HUES64 (cell line): Measurements from ENCODE around the gene CTNND2.

Experiments
- H3K27ac ChIP-seq: 2 replicates; pipeline ENCODE4 v1.7.0; 2013; ENCODE audit warnings: low read depth, low read length, inconsistent platforms
- H3K27me3 ChIP-seq: 2 replicates; pipeline ENCODE4 v1.6.1; 2013; ENCODE audit warnings: mild to moderate bottlenecking, low read length; ENCODE audit not compliant: insufficient read depth
- H3K36me3 ChIP-seq: 2 replicates; pipeline ENCODE4 v1.6.1; 2013; ENCODE audit warnings: mild to moderate bottlenecking, low read length; ENCODE audit not compliant: insufficient read depth
- H3K4me1 ChIP-seq: 2 replicates; pipeline ENCODE4 v1.6.1; 2013; ENCODE audit warnings: mild to moderate bottlenecking, low read length, moderate library complexity; ENCODE audit not compliant: insufficient read depth
- H3K4me3 ChIP-seq: 2 replicates; pipeline ENCODE4 v1.5.1; 2013; ENCODE audit warnings: mild to moderate bottlenecking, low read length, moderate library complexity
- H3K9ac ChIP-seq: 2 replicates; pipeline ENCODE4 v1.6.1; 2013; ENCODE audit warnings: mild to moderate bottlenecking, low read depth, low read length
- H3K9me3 ChIP-seq: 2 replicates; pipeline ENCODE4 v1.6.1; 2013; ENCODE audit warnings: low read depth, low read length; ENCODE audit not compliant: insufficient read depth
- WGBS: fragments of 150-250, 120-280 bp; methylation state at CpG from one replicate; pipeline ENCODE4 v1.1.7; 2013; ENCODE audit warnings: missing lambda C conversion rate; 5-methylcytosine and 5-hydroxymethylcytosine counted together

CTNND2 gene

DNA sequence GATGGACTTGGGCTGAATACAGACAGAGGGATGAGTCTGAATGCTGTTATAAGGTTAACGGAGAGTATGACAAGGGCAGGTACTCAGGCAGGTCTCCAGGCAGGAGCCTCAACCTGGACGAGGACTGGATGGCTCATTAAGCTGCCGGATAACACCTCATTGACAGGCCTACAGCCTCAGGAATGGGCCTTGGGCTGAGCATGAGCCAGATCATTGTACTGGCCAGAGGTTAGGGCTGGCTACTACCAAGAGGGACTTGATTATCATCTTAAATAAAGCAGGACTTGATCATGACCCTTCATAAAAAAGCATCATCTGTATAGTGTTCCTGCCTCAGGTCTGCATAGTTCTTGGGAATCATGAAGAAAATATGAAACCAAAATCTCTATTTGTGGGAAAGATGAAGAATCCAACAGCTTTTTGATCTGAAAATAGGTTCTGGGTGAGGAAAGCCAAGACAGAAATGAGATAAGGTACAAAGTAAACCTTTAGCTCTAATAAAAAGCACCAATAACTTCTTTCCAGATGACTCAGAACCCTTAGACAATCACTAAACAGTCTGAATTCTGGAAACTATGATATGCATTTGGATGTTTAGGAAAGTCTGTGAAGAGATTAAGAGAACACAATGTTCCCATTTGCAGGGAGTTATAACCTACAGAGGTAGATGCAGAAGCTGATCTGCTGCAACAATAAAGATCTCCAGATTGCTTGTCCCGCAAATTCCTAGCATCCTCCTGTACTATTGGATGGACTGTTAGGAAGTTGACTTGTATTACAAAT lies 343.1 kb downstream of the CTNND2 start:
- no peaks in the 10 kb centered on the region for H3K27me3 ChIP-seq
- no peaks in the 10 kb centered on the region for H3K36me3 ChIP-seq
- no peak overlapping the region for H3K9ac ChIP-seq
- no peaks in the 10 kb centered on the region for H3K4me1 ChIP-seq
- no peak overlapping the region for H3K4me3 ChIP-seq
- 93% methylated on average over 4 of the region's 4 CpGs for WGBS
- H3K9me3 ChIP-seq, result no peaks in the 10 kb centered on the region
- H3K27ac ChIP-seq, result no peak overlapping the region

- no peak overlapping the region for H3K9ac ChIP-seq
- 92% methylated on average over 3 of the region's 3 CpGs for WGBS
- no peaks in the 10 kb centered on the region for H3K27me3 ChIP-seq
- no peak overlapping the region for H3K4me3 ChIP-seq
- no peaks in the 10 kb centered on the region for H3K9me3 ChIP-seq
- no peaks in the 10 kb centered on the region for H3K36me3 ChIP-seq
- H3K4me1 ChIP-seq, result no peaks in the 10 kb centered on the region
- no peak overlapping the region for H3K27ac ChIP-seq
Measured at GRCh38 chr5:11557063-11557462, 347.2 kb downstream of the CTNND2 start.

DNA sequence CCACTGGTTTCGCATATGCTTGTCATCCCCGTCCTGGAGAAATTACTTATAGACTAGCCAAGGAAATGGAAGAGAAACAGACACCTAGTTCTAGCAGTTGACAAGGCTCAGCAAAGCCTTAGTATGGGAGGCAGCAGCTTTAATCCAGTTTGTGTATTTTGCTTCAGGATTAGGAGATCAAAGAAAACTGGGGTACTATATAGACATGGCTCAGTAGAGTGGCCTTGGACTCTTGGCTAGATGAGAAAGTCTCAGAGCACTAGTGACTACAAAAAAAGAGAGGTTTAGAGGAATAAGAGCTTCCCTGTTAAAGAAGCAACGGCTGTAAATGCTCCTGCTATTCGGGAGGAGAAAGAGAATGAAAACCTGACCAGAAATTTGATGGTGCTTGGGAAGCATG lies 349.1 kb downstream of the CTNND2 start:
- Histone ChIP-seq H3K4me1 (no peaks in the 10 kb centered on the region), H3K27ac (no peak overlapping the region), H3K4me3 (no peak overlapping the region), H3K36me3 (no peaks in the 10 kb centered on the region), H3K9ac (no peak overlapping the region), H3K9me3 (no peaks in the 10 kb centered on the region), H3K27me3 (no peaks in the 10 kb centered on the region)
- WGBS, result 94% methylated on average over 4 of the region's 4 CpGs

DNA sequence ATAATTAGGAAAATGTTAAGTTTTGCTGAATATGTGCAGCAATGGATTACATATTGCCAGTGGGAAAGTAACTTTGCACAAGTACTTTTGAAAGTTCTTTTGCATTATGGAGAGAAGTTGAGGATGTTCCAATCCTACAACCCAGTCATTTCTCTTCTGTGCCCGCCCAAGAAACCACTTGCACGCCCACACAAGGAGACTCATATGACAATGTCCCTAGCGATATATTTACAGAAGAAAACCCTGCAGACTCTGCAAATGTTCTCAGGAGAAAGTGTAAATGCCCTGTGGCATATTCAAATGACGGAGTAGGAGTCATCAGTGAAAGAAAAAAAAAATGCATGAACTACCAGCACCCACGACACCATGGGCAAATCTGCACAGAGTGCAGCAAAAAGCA lies 356.5 kb downstream of the CTNND2 start:
- Histone ChIP-seq H3K27ac (no peak overlapping the region), H3K9me3 (no peaks in the 10 kb centered on the region), H3K27me3 (no peaks in the 10 kb centered on the region), H3K4me3 (no peak overlapping the region), H3K36me3 (no peaks in the 10 kb centered on the region), H3K4me1 (no peaks in the 10 kb centered on the region), H3K9ac (no peak overlapping the region)
- WGBS, result 96% methylated on average over 4 of the region's 5 CpGs

GRCh38 chr5:11547140-11547539 lies 357.1 kb downstream of the CTNND2 start:
- no peaks in the 10 kb centered on the region for H3K27me3 ChIP-seq
- no peak overlapping the region for H3K27ac ChIP-seq
- WGBS, result 100% methylated on average over 3 of the region's 5 CpGs
- H3K4me1 ChIP-seq, result no peaks in the 10 kb centered on the region
- H3K9ac ChIP-seq, result no peak overlapping the region
- no peak overlapping the region for H3K4me3 ChIP-seq
- H3K9me3 ChIP-seq, result no peaks in the 10 kb centered on the region
- no peaks in the 10 kb centered on the region for H3K36me3 ChIP-seq

- H3K27ac ChIP-seq, result no peak overlapping the region
- H3K36me3 ChIP-seq, result no peaks in the 10 kb centered on the region
- no peak overlapping the region for H3K4me3 ChIP-seq
- no peaks in the 10 kb centered on the region for H3K27me3 ChIP-seq
- 94% methylated on average over 5 of the region's 5 CpGs for WGBS
- no peak overlapping the region for H3K9ac ChIP-seq
- H3K4me1 ChIP-seq, result peaks cover 4% of the 10 kb centered on the region; the same call in 1 of the 2 replicates
- no peaks in the 10 kb centered on the region for H3K9me3 ChIP-seq
Measured at GRCh38 chr5:11540112-11540511, 364.1 kb downstream of the CTNND2 start.

- H3K27me3 ChIP-seq, result no peaks in the 10 kb centered on the region
- WGBS, result 96% methylated on average over 2 of the region's 4 CpGs
- no peak overlapping the region for H3K4me3 ChIP-seq
Measured at GRCh38 chr5:11531811-11532555, 372.3 kb downstream of the CTNND2 start.

DNA sequence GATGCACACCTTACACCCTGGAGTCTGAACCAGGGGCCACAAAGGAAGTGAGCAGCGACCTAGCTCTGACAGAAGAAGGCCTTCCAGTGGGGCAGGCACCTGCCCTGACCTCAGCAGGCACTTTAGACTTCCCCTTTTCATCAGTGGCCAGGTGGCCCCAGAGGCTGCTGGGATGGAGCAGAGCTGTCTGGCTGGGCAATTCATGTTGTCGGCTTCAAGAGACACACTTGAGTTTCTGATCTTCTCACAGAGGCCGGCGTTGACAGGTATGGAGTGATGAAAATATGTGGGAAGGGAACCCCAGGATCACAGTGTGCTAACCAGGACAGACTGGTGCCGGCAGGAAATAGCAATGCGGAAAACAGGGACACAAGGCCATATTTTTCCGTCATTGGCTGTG lies 375.5 kb downstream of the CTNND2 start:
- no peak overlapping the region for H3K4me3 ChIP-seq
- H3K27ac ChIP-seq, result no peak overlapping the region
- H3K27me3 ChIP-seq, result no peaks in the 10 kb centered on the region
- peaks cover 45% of the 10 kb centered on the region for H3K4me1 ChIP-seq
- H3K9me3 ChIP-seq, result no peaks in the 10 kb centered on the region
- WGBS, result 95% methylated on average over 7 of the region's 7 CpGs
- no peaks in the 10 kb centered on the region for H3K36me3 ChIP-seq
- H3K9ac ChIP-seq, result no peak overlapping the region

More at GRCh38 chr5:11531811-11532555, 372.3 kb downstream of the CTNND2 start:
- no peaks in the 10 kb centered on the region for H3K9me3 ChIP-seq
- no peak overlapping the region for H3K9ac ChIP-seq
- no peak overlapping the region for H3K27ac ChIP-seq
- no peaks in the 10 kb centered on the region for H3K36me3 ChIP-seq
- H3K4me1 ChIP-seq, result peaks cover 24% of the 10 kb centered on the region

DNA sequence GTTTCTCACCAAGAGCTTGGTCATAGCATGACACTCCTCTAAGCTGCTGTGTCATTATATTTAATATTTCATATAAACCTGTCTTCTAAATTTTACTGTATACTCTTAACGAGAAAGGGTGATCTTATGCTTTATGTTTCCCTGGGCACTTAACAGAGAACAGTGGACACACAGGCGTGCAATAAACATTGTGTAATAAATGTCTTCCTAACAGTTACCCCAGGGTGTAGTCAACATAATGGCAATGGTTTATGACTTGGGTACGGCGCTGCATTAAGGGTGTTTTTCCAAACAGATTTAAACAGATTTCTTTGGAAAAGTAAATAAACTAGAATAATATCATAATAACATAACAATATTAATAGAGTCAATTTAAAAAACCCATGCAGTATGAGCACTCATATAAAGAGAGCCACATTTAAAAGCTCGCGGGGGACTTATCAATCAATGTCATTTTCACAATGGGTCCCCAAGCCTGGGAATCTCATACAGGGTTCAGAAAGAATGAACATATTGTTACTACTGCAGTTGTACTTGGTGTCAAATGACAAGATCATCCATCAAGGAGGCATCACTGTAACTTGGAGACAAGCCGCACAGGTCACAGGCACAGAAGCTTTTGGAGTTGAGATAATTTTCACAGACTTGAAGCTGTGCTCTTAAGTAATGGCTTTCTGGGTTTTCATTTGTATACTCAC lies 376.4 kb downstream of the CTNND2 start:
- Histone ChIP-seq H3K27ac (no peak overlapping the region), H3K27me3 (no peaks in the 10 kb centered on the region), H3K9me3 (no peaks in the 10 kb centered on the region), H3K36me3 (no peaks in the 10 kb centered on the region), H3K9ac (no peak overlapping the region), H3K4me3 (no peak overlapping the region), H3K4me1 (peaks cover 45% of the 10 kb centered on the region)
- WGBS, result 95% methylated on average over 5 of the region's 7 CpGs

- peak overlapping the region; percentile 60 for H3K27ac ChIP-seq
- no peaks in the 10 kb centered on the region for H3K36me3 ChIP-seq
- peaks cover 35% of the 10 kb centered on the region for H3K4me1 ChIP-seq
- no peak overlapping the region for H3K4me3 ChIP-seq
- H3K9ac ChIP-seq, result no peak overlapping the region
- H3K27me3 ChIP-seq, result no peaks in the 10 kb centered on the region
- WGBS, result 28% methylated on average over 1 of the region's 2 CpGs
- H3K9me3 ChIP-seq, result no peaks in the 10 kb centered on the region
Measured at GRCh38 chr5:11525020-11525419, 379.2 kb downstream of the CTNND2 start.

- H3K4me3 ChIP-seq, result no peak overlapping the region
- H3K27me3 ChIP-seq, result no peaks in the 10 kb centered on the region
- 71% methylated on average over 4 of the region's 4 CpGs for WGBS
- peaks cover 27% of the 10 kb centered on the region for H3K4me1 ChIP-seq
- peak overlapping the region; percentile 60 for H3K27ac ChIP-seq
- no peaks in the 10 kb centered on the region for H3K36me3 ChIP-seq
- no peaks in the 10 kb centered on the region for H3K9me3 ChIP-seq
- no peak overlapping the region for H3K9ac ChIP-seq
Measured at GRCh38 chr5:11524188-11524587, 380.1 kb downstream of the CTNND2 start.
